Superior temporal gyrus (tissue), 1 donor: ENCODE results near the gene TBX19.

Experiments
- DNase-seq: peaks from one replicate; pipeline ENCODE4 v3.0.0-alpha.2; 2016; ENCODE audit errors: extremely low spot score

TBX19 gene

GRCh38 chr1:168320149-168320548 lies 39.5 kb downstream of the TBX19 start:
- no peak for DNase-seq

- peak; percentile 33 for DNase-seq
Observed at GRCh38 chr1:168320800-168321450, 40.2 kb downstream of the TBX19 start.

GRCh38 chr1:168321945-168322344 lies 41.3 kb downstream of the TBX19 start:
- DNase-seq: peak; percentile 38

GRCh38 chr1:168324745-168325425 lies 44.2 kb downstream of the TBX19 start:
- DNase-seq: no peak

GRCh38 chr1:168328731-168329364 lies 48.2 kb downstream of the TBX19 start:
- no peak for DNase-seq

- no peak for DNase-seq
Observed at GRCh38 chr1:168330285-168330684, 49.6 kb downstream of the TBX19 start.

- no peak for DNase-seq
Observed at GRCh38 chr1:168331569-168331968, 50.9 kb downstream of the TBX19 start.

- no peak for DNase-seq
Observed at GRCh38 chr1:168333562-168334276, 53.0 kb downstream of the TBX19 start.

GRCh38 chr1:168335500-168335899 lies 54.8 kb downstream of the TBX19 start:
- no peak for DNase-seq

- DNase-seq: no peak
Observed at GRCh38 chr1:168338589-168339503, 58.2 kb downstream of the TBX19 start.

GRCh38 chr1:168340781-168341482 lies 60.3 kb downstream of the TBX19 start:
- DNase-seq: no peak

GRCh38 chr1:168341483-168341975 lies 60.9 kb downstream of the TBX19 start:
- DNase-seq: no peak

- peak; percentile 95 for DNase-seq
Observed at GRCh38 chr1:168342572-168343280, 62.0 kb downstream of the TBX19 start.

GRCh38 chr1:168343566-168343965 lies 62.9 kb downstream of the TBX19 start:
- peak; percentile 55 for DNase-seq

- DNase-seq: peak; percentile 27
Observed at GRCh38 chr1:168344517-168344916, 63.8 kb downstream of the TBX19 start.

GRCh38 chr1:168345939-168346338 lies 65.3 kb downstream of the TBX19 start:
- DNase-seq: no peak

- DNase-seq: no peak
Observed at GRCh38 chr1:168347630-168348029, 67.0 kb downstream of the TBX19 start.

GRCh38 chr1:168348146-168348709 lies 67.6 kb downstream of the TBX19 start:
- no peak for DNase-seq
